Activated CD8-positive, alpha-beta memory T cell treated with anti-CD3 and anti-CD28 coated beads, Interleukin-2, amount 10 ng/mL, durations not matched to agents 7 days and 5 days (primary cell): ENCODE data around the gene DRD2. TPM values are rescaled to one million over a fixed set of nuclear protein-coding genes. Genes with fewer than 3 reads are reported as not detected.

ENCODE experiments used
- ATAC-seq: fragments of 150-1000 bp; cut with Tn5 transposase; one replicate; pipeline ENCODE4 v1.10.0; 2021; ENCODE audit warnings: moderate library complexity
- CTCF ChIA-PET: fragments of 350-600 bp; sonication (Branson Sonifier 250); formaldehyde crosslinking; loops from one replicate; lab custom pipeline; 2021; ENCODE audit warnings: antibody characterized with exemption; lab: Charles Lee
- DNase-seq: peaks from one replicate; pipeline ENCODE4 v3.0.0-alpha.2; 2020
- H3K27ac Mint-ChIP-seq: one replicate; pipeline ENCODE4 v1.8.0; 2021; ENCODE audit warnings: mild to moderate bottlenecking, mixed read lengths
- H3K27me3 Mint-ChIP-seq: one replicate; pipeline ENCODE4 v1.8.0; 2021; ENCODE audit warnings: mixed read lengths
- H3K36me3 Mint-ChIP-seq: one replicate; pipeline ENCODE4 v1.8.0; 2021; ENCODE audit warnings: mild to moderate bottlenecking, mixed read lengths
- H3K4me1 Mint-ChIP-seq: one replicate; pipeline ENCODE4 v1.8.0; 2021; ENCODE audit warnings: mixed read lengths
- H3K4me3 Mint-ChIP-seq: one replicate; pipeline ENCODE4 v1.8.0; 2021; ENCODE audit warnings: mild to moderate bottlenecking, moderate library complexity, mixed read lengths
- H3K9me3 Mint-ChIP-seq: one replicate; pipeline ENCODE4 v1.8.0; 2022; ENCODE audit warnings: low read depth, mixed read lengths
- total RNA-seq, 2 experiments: library from RNA; stranded (reverse); gene quantifications; one replicate each; pipeline ENCODE4 v1.2.3, GENCODE V29; 2021

DRD2 gene
- total RNA-seq, 2 experiments from 2014 or later, result 0.52 to 1.4 TPM

- H3K4me3 Mint-ChIP-seq, result no peak overlapping the region
- no peaks in the 10 kb centered on the region for H3K36me3 Mint-ChIP-seq
- ATAC-seq, result peak; percentile 49
- CTCF ChIA-PET, result no interaction called here
- H3K9me3 Mint-ChIP-seq, result no peaks in the 10 kb centered on the region
- peaks cover 8% of the 10 kb centered on the region for H3K27me3 Mint-ChIP-seq
- peaks cover 18% of the 10 kb centered on the region for H3K4me1 Mint-ChIP-seq
- DNase-seq, result no peak
- peak overlapping the region; percentile 8 for H3K27ac Mint-ChIP-seq
Observed at GRCh38 chr11:113417428-113417827, 57.8 kb downstream of the DRD2 start.

- no peaks in the 10 kb centered on the region for H3K36me3 Mint-ChIP-seq
- DNase-seq (no peak), ATAC-seq (no peak)
- H3K27me3 Mint-ChIP-seq, result peaks cover 5% of the 10 kb centered on the region
- H3K27ac Mint-ChIP-seq, result no peak overlapping the region
- no peaks in the 10 kb centered on the region for H3K9me3 Mint-ChIP-seq
- H3K4me1 Mint-ChIP-seq, result peaks cover 18% of the 10 kb centered on the region
- CTCF ChIA-PET, result no interaction called here
- no peak overlapping the region for H3K4me3 Mint-ChIP-seq
Observed at GRCh38 chr11:113415343-113415742, 59.9 kb downstream of the DRD2 start.

GRCh38 chr11:113412675-113413074 is 62.5 kb downstream of the DRD2 start:
- Mint-ChIP-seq H3K4me1 (peaks cover 7% of the 10 kb centered on the region), H3K27me3 (peaks cover 2% of the 10 kb centered on the region), H3K9me3 (no peaks in the 10 kb centered on the region), H3K27ac (no peak overlapping the region), H3K4me3 (no peak overlapping the region), H3K36me3 (no peaks in the 10 kb centered on the region)
- no peak for DNase-seq
- CTCF ChIA-PET, result no interaction called here
- no peak for ATAC-seq

- H3K36me3 Mint-ChIP-seq, result no peaks in the 10 kb centered on the region
- CTCF ChIA-PET, result no interaction called here
Observed at GRCh38 chr11:113411536-113411935, 63.7 kb downstream of the DRD2 start.

GRCh38 chr11:113410414-113411135 is 64.6 kb downstream of the DRD2 start:
- DNase-seq (no peak), ATAC-seq (no peak)
- Mint-ChIP-seq H3K4me1 (no peaks in the 10 kb centered on the region), H3K4me3 (no peak overlapping the region), H3K9me3 (no peaks in the 10 kb centered on the region), H3K27me3 (peaks cover 2% of the 10 kb centered on the region), H3K27ac (no peak overlapping the region), H3K36me3 (no peaks in the 10 kb centered on the region)
- CTCF ChIA-PET, result no interaction called here

More at GRCh38 chr11:113411536-113411935, 63.7 kb downstream of the DRD2 start:
- Mint-ChIP-seq H3K27ac (no peak overlapping the region), H3K4me1 (no peaks in the 10 kb centered on the region), H3K27me3 (peaks cover 2% of the 10 kb centered on the region), H3K9me3 (no peaks in the 10 kb centered on the region), H3K4me3 (no peak overlapping the region)
- ATAC-seq (no peak), DNase-seq (no peak)

GRCh38 chr11:113409526-113409925 is 65.7 kb downstream of the DRD2 start:
- no peaks in the 10 kb centered on the region for H3K27me3 Mint-ChIP-seq
- no peak overlapping the region for H3K27ac Mint-ChIP-seq
- DNase-seq (no peak), ATAC-seq (no peak)
- no peaks in the 10 kb centered on the region for H3K9me3 Mint-ChIP-seq
- H3K4me3 Mint-ChIP-seq, result no peak overlapping the region
- no peaks in the 10 kb centered on the region for H3K4me1 Mint-ChIP-seq
- CTCF ChIA-PET, result no interaction called here
- no peaks in the 10 kb centered on the region for H3K36me3 Mint-ChIP-seq

GRCh38 chr11:113408887-113409286 is 66.3 kb downstream of the DRD2 start:
- CTCF ChIA-PET, result no interaction called here
- Mint-ChIP-seq H3K4me1 (no peaks in the 10 kb centered on the region), H3K9me3 (no peaks in the 10 kb centered on the region), H3K27ac (no peak overlapping the region), H3K4me3 (no peak overlapping the region), H3K27me3 (peaks cover under 1% of the 10 kb centered on the region), H3K36me3 (no peaks in the 10 kb centered on the region)
- no peak for ATAC-seq
- no peak for DNase-seq

- no peaks in the 10 kb centered on the region for H3K36me3 Mint-ChIP-seq
- peaks cover 3% of the 10 kb centered on the region for H3K27me3 Mint-ChIP-seq
- H3K9me3 Mint-ChIP-seq, result no peaks in the 10 kb centered on the region
- CTCF ChIA-PET, result no interaction called here
- no peak overlapping the region for H3K4me3 Mint-ChIP-seq
- no peak for ATAC-seq
- no peak overlapping the region for H3K27ac Mint-ChIP-seq
- no peak for DNase-seq
- H3K4me1 Mint-ChIP-seq, result no peaks in the 10 kb centered on the region
Observed at GRCh38 chr11:113408206-113408605, 67.0 kb downstream of the DRD2 start.

- peaks cover 8% of the 10 kb centered on the region for H3K27me3 Mint-ChIP-seq
- no peak overlapping the region for H3K27ac Mint-ChIP-seq
- ATAC-seq (no peak), DNase-seq (no peak)
- CTCF ChIA-PET, result no interaction called here
- H3K36me3 Mint-ChIP-seq, result no peaks in the 10 kb centered on the region
- no peaks in the 10 kb centered on the region for H3K9me3 Mint-ChIP-seq
- no peak overlapping the region for H3K4me3 Mint-ChIP-seq
- no peaks in the 10 kb centered on the region for H3K4me1 Mint-ChIP-seq
Observed at GRCh38 chr11:113407163-113407562, 68.0 kb downstream of the DRD2 start.

- H3K4me3 Mint-ChIP-seq, result no peak overlapping the region
- CTCF ChIA-PET, result no interaction called here
- H3K9me3 Mint-ChIP-seq, result no peaks in the 10 kb centered on the region
- peaks cover 8% of the 10 kb centered on the region for H3K27me3 Mint-ChIP-seq
- DNase-seq, result no peak
- H3K36me3 Mint-ChIP-seq, result no peaks in the 10 kb centered on the region
- no peak overlapping the region for H3K27ac Mint-ChIP-seq
- ATAC-seq, result no peak
- H3K4me1 Mint-ChIP-seq, result no peaks in the 10 kb centered on the region
Observed at GRCh38 chr11:113405724-113406478, 69.3 kb downstream of the DRD2 start.

GRCh38 chr11:113404859-113405430 is 70.3 kb downstream of the DRD2 start:
- H3K4me3 Mint-ChIP-seq, result no peak overlapping the region
- DNase-seq, result no peak
- no peak overlapping the region for H3K27ac Mint-ChIP-seq
- no peak for ATAC-seq
- no peaks in the 10 kb centered on the region for H3K9me3 Mint-ChIP-seq
- peaks cover 8% of the 10 kb centered on the region for H3K27me3 Mint-ChIP-seq
- CTCF ChIA-PET, result no interaction called here
- H3K4me1 Mint-ChIP-seq, result no peaks in the 10 kb centered on the region
- H3K36me3 Mint-ChIP-seq, result no peaks in the 10 kb centered on the region

GRCh38 chr11:113401718-113402117 is 73.5 kb downstream of the DRD2 start:
- no peaks in the 10 kb centered on the region for H3K9me3 Mint-ChIP-seq
- DNase-seq (no peak), ATAC-seq (no peak)
- H3K27me3 Mint-ChIP-seq, result peaks cover 8% of the 10 kb centered on the region
- no peaks in the 10 kb centered on the region for H3K36me3 Mint-ChIP-seq
- no peaks in the 10 kb centered on the region for H3K4me1 Mint-ChIP-seq
- H3K4me3 Mint-ChIP-seq, result no peak overlapping the region
- CTCF ChIA-PET, result no interaction called here
- no peak overlapping the region for H3K27ac Mint-ChIP-seq

- no peaks in the 10 kb centered on the region for H3K36me3 Mint-ChIP-seq
- no peak overlapping the region for H3K27ac Mint-ChIP-seq
- ATAC-seq, result no peak
- CTCF ChIA-PET, result no interaction called here
- H3K9me3 Mint-ChIP-seq, result no peaks in the 10 kb centered on the region
- DNase-seq, result no peak
- H3K27me3 Mint-ChIP-seq, result peaks cover 8% of the 10 kb centered on the region
- H3K4me3 Mint-ChIP-seq, result no peak overlapping the region
- no peaks in the 10 kb centered on the region for H3K4me1 Mint-ChIP-seq
Observed at GRCh38 chr11:113400631-113401230, 74.5 kb downstream of the DRD2 start.
